ENCODE measurements around the gene KIF2B.

DNA sequence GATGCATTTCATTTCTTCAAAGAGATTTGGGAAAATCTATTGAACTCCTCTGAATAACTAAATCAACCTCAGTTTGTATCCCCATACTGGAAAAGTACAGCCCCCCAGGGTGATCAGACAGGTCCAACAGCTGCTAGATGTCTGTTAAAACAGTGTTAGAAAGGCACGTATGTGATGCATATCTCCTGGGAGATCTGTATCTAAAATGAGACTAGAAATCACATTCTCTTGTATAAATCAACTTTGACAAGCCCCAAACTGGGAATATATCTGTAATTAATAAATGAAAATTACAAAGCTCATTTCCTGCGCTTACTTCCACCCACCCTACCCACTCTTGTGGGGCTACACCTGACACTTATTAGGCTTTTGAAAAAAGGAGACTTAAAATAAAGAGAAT lies 3.8 kb upstream of the KIF2B start:
- TF ChIP-seq, protein P1, sequence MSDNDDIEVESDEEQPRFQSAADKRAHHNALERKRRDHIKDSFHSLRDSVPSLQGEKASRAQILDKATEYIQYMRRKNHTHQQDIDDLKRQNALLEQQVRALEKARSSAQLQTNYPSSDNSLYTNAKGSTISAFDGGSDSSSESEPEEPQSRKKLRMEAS (IDR thresholded peaks at IDR 0.05), result no peak
- TF ChIP-seq EGR1 (IDR thresholded peaks at IDR 0.05) (no peak), TAF1 (IDR thresholded peaks at IDR 0.05; ENCODE audit: low read depth) (no peak)

Data from Ishikawa (cell line).